GM10266 (cell line): ENCODE results near the gene DENND5B.

ENCODE experiments used
- DNase-seq: peaks from one replicate; pipeline ENCODE4 v3.0.0; 2012; ENCODE audit errors: extremely low spot score
- CTCF ChIP-seq: IDR thresholded peaks from 2 replicates; pipeline ENCODE4 v1.5.1; 2012; ENCODE audit warnings: mild to moderate bottlenecking, low read depth; ENCODE audit not compliant: control insufficient read depth, insufficient read depth; ENCODE audit errors: missing control alignments

The DENND5B gene

GRCh38 chr12:31605531-31605930 is 14.6 kb upstream of the DENND5B start:
- TF ChIP-seq CTCF: no peak
- DNase-seq: no peak

GRCh38 chr12:31603546-31604009 is 12.6 kb upstream of the DENND5B start:
- no peak for TF ChIP-seq CTCF
- DNase-seq: no peak

- no peak for TF ChIP-seq CTCF
Measured at GRCh38 chr12:31600750-31601149, 9.8 kb upstream of the DENND5B start.

GRCh38 chr12:31600252-31600651 is 9.3 kb upstream of the DENND5B start:
- no peak for TF ChIP-seq CTCF
- no peak for DNase-seq

More at GRCh38 chr12:31600750-31601149, 9.8 kb upstream of the DENND5B start:
- DNase-seq: no peak

GRCh38 chr12:31599053-31599452 is 8.1 kb upstream of the DENND5B start:
- no peak for DNase-seq
- TF ChIP-seq CTCF: no peak

- TF ChIP-seq CTCF: no peak
- no peak for DNase-seq
Measured at GRCh38 chr12:31597066-31597465, 6.1 kb upstream of the DENND5B start.

GRCh38 chr12:31594681-31595080 is 3.7 kb upstream of the DENND5B start:
- TF ChIP-seq CTCF: no peak
- no peak for DNase-seq
